Sigmoid colon (tissue), 4 donors: ENCODE results near the gene PAPPA.

ENCODE experiments used
- CTCF ChIP-seq, 4 experiments: fragments of 450-650 bp in 3 of 4; fragments of 200-600 bp in 1 of 4; IDR thresholded peaks; one replicate each; pipeline ENCODE4 v1.5.1; 2016 to 2019; ENCODE audit warnings: antibody characterized with exemption in 4 of 4, mild to moderate bottlenecking in 3 of 4, moderate library complexity in 2 of 4
- POLR2A ChIP-seq, 2 donors: fragments of 450-650 bp; IDR thresholded peaks; one replicate each; pipeline ENCODE4 v1.6.1; 2016; ENCODE audit warnings: antibody characterized with exemption in 2 of 2, mild to moderate bottlenecking in 2 of 2, moderate library complexity in 2 of 2
- POLR2AphosphoS5 ChIP-seq, 4 donors: sonication (generic); formaldehyde crosslinking; IDR thresholded peaks; one replicate each; pipeline ENCODE4 v1.6.1; 2017; ENCODE audit warnings: antibody characterized with exemption in 4 of 4

GRCh38 chr9:116191576-116192415 is 38.2 kb downstream of the PAPPA start:
- no peak for TF ChIP-seq POLR2AphosphoS5 (IDR thresholded peaks at IDR 0.05)
- no peak for TF ChIP-seq CTCF (IDR thresholded peaks at IDR 0.05)
- no peak for TF ChIP-seq POLR2A (IDR thresholded peaks at IDR 0.05)
